HEK293T (cell line): Measurements from ENCODE around the gene TBC1D14.

Experiments
- CTCF ChIA-PET: fragments of 350-600 bp; formaldehyde crosslinking; extraction: SDS; loops from one replicate; lab custom pipeline; 2021; ENCODE audit warnings: antibody characterized with exemption, inconsistent platforms; lab: Yijun Ruan, JAX
- POLR2A ChIA-PET: fragments of 350-600 bp; formaldehyde crosslinking; extraction: SDS; loops from one replicate; lab custom pipeline; 2020; ENCODE audit warnings: antibody characterized with exemption, inconsistent platforms; lab: Yijun Ruan, JAX
- DNase-seq: peaks from one replicate; pipeline ENCODE4 v3.0.0; 2012; ENCODE audit warnings: mixed read lengths; ENCODE audit errors: extremely low spot score
- ARNT ChIP-seq: fragments of 450-650 bp; IDR thresholded peaks from 2 replicates; pipeline ENCODE4 v1.6.1; 2017; ENCODE audit warnings: mild to moderate bottlenecking
- BHLHE40 ChIP-seq: fragments of 450-650 bp; IDR thresholded peaks from 2 replicates; pipeline ENCODE4 v1.6.1; 2016; ENCODE audit warnings: mild to moderate bottlenecking, moderate library complexity, borderline replicate concordance
- CTBP1 ChIP-seq: fragments of 450-650 bp; IDR thresholded peaks from 2 replicates; pipeline ENCODE4 v1.6.1; 2016; ENCODE audit warnings: borderline replicate concordance
- ELF4 ChIP-seq: fragments of 450-650 bp; IDR thresholded peaks from 2 replicates; pipeline ENCODE4 v1.6.1; 2017; ENCODE audit warnings: antibody characterized with exemption
- FOXA1 ChIP-seq: fragments of 450-650 bp; IDR thresholded peaks from 2 replicates; pipeline ENCODE4 v1.6.1; 2016; ENCODE audit warnings: mild to moderate bottlenecking
- FOXK2 ChIP-seq: fragments of 450-650 bp; IDR thresholded peaks from 2 replicates; pipeline ENCODE4 v1.6.1; 2016; ENCODE audit warnings: mild to moderate bottlenecking
- FOXM1 ChIP-seq: fragments of 450-650 bp; IDR thresholded peaks from 2 replicates; pipeline ENCODE4 v1.6.1; 2017; ENCODE audit warnings: mild to moderate bottlenecking, borderline replicate concordance
- HDGF ChIP-seq: fragments of 450-650 bp; IDR thresholded peaks from 2 replicates; pipeline ENCODE4 v1.6.1; 2017; ENCODE audit warnings: antibody characterized with exemption, borderline replicate concordance
- L3MBTL2 ChIP-seq: fragments of 450-650 bp; conservative IDR thresholded peaks from 2 replicates; pipeline ENCODE4 v1.6.1; 2016; ENCODE audit warnings: mild to moderate bottlenecking
- LEF1 ChIP-seq: fragments of 450-650 bp; IDR thresholded peaks from 2 replicates; pipeline ENCODE4 v1.6.1; 2017; ENCODE audit warnings: mild to moderate bottlenecking, borderline replicate concordance
- NFRKB ChIP-seq: fragments of 450-650 bp; IDR thresholded peaks from 2 replicates; pipeline ENCODE4 v1.6.1; 2016; ENCODE audit warnings: mild to moderate bottlenecking, moderate library complexity
- SP1 ChIP-seq: fragments of 450-650 bp; IDR thresholded peaks from 2 replicates; pipeline ENCODE4 v1.6.1; 2017
- SUZ12 ChIP-seq: fragments of 450-650 bp; IDR thresholded peaks from 2 replicates; pipeline ENCODE4 v1.6.1; 2016; ENCODE audit warnings: mild to moderate bottlenecking
- TARDBP ChIP-seq: fragments of 450-650 bp; IDR thresholded peaks from 2 replicates; pipeline ENCODE4 v1.6.1; 2016
- ZNF384 ChIP-seq: fragments of 450-650 bp; IDR thresholded peaks from 2 replicates; pipeline ENCODE4 v1.6.1; 2016
- TF ChIP-seq, protein P1 (sequence below): fragments of 450-650 bp; IDR thresholded peaks from 2 replicates; pipeline ENCODE4 v1.6.1; 2016

The TBC1D14 gene

DNA sequence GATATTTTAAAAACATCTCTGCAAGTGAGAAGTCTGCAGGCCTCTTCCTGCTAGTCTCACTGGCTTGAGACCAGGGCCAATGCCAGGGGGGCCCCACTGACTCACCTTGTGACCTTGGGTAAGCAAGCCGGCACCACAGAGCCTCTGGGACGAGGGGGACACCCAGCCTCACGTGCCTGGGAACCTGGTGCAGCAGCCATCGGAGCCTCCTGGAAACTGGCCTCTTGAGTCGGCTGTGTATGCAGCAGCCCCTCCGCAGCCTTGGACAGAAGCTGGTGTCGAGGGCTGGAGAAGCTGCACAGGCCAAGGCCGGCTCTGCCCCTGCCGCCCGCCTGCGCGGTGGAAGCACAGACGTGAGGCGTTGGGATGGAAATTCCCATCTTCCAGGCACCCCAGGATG is 142.3 kb downstream of the TBC1D14 start:
- POLR2A ChIA-PET = interaction anchor here (2.6 kb wide), 1 partner anchor 16 kb away, joined by 12 read pairs; the partner anchor contains the start of gene GRPEL1
- DNase-seq = no peak
- TF ChIP-seq ZNF384 (no peak), SUZ12 (no peak), HDGF (no peak), CTBP1 (no peak), L3MBTL2 (no peak), FOXA1 (no peak), FOXK2 (no peak), ARNT (no peak), SP1 (no peak), ELF4 (no peak), FOXM1 (no peak), NFRKB (no peak), BHLHE40 (no peak)
- TF ChIP-seq, protein P1, sequence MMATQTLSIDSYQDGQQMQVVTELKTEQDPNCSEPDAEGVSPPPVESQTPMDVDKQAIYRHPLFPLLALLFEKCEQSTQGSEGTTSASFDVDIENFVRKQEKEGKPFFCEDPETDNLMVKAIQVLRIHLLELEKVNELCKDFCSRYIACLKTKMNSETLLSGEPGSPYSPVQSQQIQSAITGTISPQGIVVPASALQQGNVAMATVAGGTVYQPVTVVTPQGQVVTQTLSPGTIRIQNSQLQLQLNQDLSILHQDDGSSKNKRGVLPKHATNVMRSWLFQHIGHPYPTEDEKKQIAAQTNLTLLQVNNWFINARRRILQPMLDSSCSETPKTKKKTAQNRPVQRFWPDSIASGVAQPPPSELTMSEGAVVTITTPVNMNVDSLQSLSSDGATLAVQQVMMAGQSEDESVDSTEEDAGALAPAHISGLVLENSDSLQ = no peak
- CTCF ChIA-PET = no interaction called here

DNA sequence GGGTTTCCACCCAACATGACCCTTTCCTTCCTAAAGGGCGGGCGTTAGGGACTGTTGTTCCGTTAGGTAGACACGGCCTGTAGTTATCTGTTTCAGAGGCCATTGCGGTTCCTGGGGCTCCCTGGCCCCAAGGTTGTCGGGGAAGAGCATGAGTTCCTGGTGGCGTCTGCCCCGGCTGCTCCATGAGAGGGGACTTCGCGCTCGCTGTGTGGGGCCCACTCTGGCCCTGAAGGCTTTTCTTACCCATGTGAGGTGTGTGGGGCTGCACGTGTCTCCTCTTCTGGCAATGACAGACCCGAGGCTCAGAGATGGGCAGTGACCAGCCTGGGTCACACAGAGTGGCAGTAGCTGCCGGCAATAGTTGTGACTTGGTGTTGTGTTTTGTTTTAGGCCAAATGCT is 142.7 kb downstream of the TBC1D14 start:
- ChIA-PET CTCF (no interaction called here), POLR2A (no interaction called here)
- TF ChIP-seq FOXK2 = no peak
- no peak for TF ChIP-seq BHLHE40
- no peak for TF ChIP-seq ARNT
- TF ChIP-seq NFRKB = no peak
- TF ChIP-seq CTBP1 = no peak
- no peak for TF ChIP-seq TARDBP
- no peak for TF ChIP-seq SP1
- TF ChIP-seq FOXM1 = no peak
- TF ChIP-seq ELF4 = no peak
- TF ChIP-seq HDGF = no peak
- TF ChIP-seq FOXA1 = no peak
- no peak for TF ChIP-seq SUZ12
- TF ChIP-seq ZNF384 = no peak
- no peak for TF ChIP-seq LEF1
- TF ChIP-seq L3MBTL2 = no peak
- TF ChIP-seq, protein P1 = no peak
- DNase-seq = no peak

DNA sequence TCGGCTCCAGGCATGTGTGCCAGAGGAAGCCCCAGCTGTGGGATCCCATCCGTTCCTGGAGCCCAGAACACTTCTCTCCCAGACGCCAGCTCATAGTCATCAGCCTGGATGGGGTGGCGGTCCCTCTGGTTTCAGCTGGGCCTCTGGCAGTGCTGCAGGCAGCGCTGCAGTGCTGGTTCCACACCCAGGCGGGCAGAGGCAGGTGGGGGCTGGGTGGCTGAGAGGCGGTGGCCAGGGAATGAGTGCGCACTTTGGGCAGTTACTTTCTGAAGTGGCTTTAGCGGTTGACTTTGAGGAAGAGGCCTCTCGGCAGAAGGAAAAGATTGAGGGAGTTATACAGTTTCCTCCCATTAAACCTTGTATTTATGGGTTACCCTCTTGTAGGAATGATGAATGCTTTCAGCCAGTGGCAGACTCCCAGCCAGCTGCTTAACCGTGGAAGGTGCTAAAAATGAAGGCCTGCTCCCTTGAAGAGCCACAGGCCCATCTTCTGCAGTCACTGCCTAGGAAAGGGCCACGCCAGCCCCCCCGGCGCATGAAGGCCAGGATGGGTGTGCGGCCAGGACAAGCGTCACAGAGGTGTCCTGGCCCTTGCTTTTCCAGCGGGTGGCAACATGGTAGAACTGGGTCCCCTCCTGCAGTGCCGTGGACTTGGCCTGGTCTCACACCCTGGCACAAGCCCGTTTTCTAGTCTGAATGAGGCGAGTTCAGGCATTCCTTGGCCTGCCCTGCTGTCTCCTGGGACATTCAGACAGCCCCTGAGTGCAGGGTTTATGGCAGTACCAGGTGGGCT is 143.5 kb downstream of the TBC1D14 start:
- ChIA-PET POLR2A (no interaction called here), CTCF (no interaction called here)
- TF ChIP-seq LEF1 (no peak), NFRKB (no peak), L3MBTL2 (no peak), FOXA1 (no peak), SUZ12 (no peak), FOXM1 (no peak), TARDBP (no peak), SP1 (no peak), FOXK2 (no peak), ZNF384 (no peak), ARNT (no peak), HDGF (no peak), CTBP1 (no peak), ELF4 (no peak), BHLHE40 (no peak)
- TF ChIP-seq, protein P1 = no peak
- DNase-seq = no peak

DNA sequence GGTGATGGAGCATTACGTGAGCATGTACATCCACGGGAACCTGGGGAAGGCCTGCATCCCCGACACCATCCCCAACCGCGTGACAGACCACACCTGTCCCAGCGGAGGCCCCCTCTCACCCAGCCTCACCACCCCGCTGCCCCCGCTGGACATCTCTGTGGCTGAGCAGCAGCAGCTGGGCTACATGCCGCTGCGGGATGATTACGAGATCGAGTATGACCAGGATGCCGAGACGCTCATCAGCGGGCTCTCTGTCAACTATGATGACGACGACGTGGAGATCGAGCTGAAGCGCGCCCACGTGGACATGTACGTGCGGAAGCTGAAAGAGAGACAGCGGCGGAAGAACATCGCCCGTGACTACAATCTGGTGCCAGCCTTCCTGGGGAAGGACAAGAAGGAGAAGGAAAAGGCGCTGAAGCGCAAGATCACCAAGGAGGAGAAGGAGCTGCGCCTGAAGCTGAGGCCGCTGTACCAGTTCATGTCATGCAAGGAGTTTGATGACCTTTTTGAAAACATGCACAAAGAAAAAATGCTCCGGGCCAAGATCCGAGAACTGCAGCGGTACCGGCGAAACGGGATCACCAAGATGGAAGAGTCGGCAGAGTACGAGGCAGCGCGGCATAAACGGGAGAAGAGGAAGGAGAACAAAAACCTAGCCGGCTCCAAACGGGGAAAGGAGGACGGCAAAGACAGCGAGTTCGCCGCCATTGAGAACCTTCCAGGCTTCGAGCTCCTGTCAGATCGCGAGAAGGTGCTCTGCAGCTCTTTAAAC is 144.7 kb downstream of the TBC1D14 start:
- POLR2A ChIA-PET = interaction anchor here (0.6 to 1.7 kb wide), 3 partner anchors 12 to 615 kb away, joined by 3 to 7 read pairs (median 3); partner anchors contain the start of genes GRPEL1 and TADA2B
- CTCF ChIA-PET = interaction anchor here (1.0 to 1.4 kb wide), 2 partner anchors 12 to 17 kb away, joined by 3 to 5 read pairs; a partner anchor contains a TSS
- no peak for TF ChIP-seq FOXM1
- TF ChIP-seq CTBP1 = no peak
- TF ChIP-seq SP1 = no peak
- TF ChIP-seq, protein P1 = no peak
- TF ChIP-seq BHLHE40 = no peak
- TF ChIP-seq NFRKB = no peak
- no peak for TF ChIP-seq ARNT
- TF ChIP-seq ZNF384 = no peak
- TF ChIP-seq TARDBP = no peak
- TF ChIP-seq FOXK2 = no peak
- no peak for TF ChIP-seq SUZ12
- TF ChIP-seq ELF4 = no peak
- no peak for TF ChIP-seq FOXA1
- no peak for TF ChIP-seq L3MBTL2
- no peak for TF ChIP-seq HDGF
- TF ChIP-seq LEF1 = no peak
- no peak for DNase-seq
